ENCODE measurements around the gene PLEKHM2.

The PLEKHM2 gene

DNA sequence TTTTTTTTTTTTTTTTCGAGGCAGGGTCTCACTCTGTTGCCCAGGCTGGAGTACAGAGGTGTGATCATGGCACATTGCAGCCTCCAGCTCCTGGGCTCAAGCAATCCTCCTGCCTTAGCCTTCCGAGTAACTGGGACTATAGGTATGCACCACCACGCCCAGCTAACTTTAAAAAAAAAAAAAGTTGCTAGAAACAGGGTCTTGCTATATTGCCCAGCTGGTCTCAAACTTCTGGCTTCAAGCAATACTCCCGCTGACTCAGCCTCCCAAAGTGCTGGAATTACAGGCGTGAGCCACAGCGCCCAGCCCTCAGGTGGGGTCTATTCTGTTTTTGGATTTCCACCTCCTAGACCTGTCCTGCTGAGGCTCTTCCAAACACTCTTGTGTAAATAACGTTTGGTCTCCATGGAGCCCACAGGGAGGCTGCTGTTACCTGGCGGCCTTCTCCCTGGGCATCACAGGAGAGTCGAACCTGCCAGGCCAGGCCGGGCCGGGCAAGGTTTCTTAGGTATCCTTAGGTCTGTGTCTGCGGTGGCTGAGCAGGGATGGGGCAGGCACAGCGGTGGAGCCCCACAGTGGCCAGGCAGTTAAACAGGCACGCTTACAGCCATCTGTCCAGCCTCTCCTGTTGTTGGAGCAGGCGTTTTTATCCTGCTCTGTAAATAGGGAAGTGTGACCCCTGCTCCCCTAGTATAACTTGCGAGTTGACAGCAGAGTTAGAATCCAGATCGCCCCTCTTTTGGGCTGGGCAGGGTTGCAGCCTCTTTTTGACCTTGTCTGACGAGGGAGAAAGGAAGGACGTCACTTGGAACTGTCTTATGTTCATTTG, 18.8 kb downstream of the PLEKHM2 start:
- no peak for DNase-seq

DNA sequence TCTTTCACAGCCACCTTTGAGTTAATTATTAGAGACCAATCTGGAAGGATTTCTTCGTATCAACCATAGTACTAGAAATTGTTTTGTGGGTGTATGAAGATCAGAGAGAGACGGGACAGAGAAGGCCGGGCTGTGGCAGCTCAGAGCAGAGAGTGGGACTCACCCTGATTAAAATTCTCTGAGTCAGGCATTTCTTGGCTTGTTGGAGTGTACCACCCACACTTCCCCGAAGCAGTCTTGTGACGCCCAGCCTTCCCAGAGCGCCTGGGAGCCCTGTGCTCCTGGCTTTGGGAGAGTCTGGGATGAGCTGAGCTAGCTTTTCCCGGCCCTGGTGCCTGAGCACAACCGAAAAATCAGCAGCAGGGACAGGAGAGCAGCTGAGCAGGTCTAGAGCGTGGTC, 19.4 kb downstream of the PLEKHM2 start:
- no peak for DNase-seq

DNA sequence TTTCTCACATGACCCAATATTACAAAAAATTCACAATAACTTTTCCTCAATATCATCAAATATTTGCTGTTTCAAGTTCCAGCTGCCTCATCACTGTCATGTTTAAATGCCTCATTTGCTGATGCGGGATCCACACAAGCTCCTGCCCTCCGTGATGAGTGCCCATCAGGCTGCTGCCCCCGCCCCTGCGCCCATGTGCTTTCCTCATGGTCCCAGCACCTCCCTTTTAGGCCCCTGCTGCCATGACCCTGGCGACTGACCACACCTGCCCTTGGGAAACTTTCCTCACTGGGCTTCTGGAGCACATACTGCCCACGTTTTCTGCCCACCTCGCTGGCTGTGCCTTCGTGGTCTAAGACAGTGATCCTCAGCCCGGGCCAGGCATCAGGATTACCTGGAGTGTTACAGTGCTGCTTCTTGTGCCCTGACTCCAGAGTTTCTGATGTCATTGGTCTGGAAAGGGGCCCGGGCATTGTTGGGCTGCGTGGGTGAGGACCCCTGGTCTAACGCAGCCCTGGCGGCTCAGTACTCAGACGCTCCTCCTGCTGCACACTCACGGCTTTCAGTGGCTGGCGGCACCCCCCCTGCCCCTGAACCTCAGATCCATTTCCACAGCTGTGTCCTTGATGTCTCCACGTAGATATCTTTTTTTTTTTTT, 20.5 kb downstream of the PLEKHM2 start:
- no peak for DNase-seq

DNA sequence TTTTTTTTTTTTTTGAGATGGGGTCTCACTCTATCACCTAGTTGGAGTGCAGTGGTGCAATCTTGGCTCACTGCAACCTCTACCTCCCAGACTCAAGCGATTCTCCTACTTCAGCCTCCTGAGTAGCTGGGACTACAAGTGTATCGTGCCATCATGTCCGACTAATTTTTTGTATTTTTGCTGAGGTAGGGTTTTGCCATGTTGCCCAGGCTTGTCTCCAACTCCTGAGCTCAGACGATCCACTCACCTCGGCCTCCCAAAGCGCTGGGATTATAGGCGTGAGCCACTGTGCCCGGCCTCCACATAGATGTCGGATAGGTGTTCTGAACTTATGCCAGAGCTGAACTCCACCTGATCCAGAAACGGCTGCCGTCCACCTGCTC, 21.1 kb downstream of the PLEKHM2 start:
- DNase-seq = no peak

DNA sequence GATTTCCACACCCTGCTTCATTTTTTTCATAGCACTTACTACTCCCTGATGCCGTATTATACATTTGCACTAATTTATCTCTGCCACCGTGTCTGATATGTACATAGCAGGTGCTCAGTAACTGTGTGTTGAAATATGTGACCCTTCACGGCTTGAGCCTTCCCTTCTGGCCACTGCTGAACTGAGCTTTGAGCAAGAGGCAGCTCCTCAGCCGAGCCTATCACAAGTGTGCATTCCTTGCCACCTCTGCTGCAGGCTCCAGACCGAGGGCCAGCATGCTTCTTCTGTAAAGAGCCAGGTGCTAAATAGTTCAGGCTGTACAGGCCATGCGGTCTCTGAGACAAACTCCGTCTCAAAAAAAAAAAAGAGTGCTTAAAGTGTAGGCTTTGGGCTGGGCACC, 22.6 kb downstream of the PLEKHM2 start:
- no peak for DNase-seq

DNA sequence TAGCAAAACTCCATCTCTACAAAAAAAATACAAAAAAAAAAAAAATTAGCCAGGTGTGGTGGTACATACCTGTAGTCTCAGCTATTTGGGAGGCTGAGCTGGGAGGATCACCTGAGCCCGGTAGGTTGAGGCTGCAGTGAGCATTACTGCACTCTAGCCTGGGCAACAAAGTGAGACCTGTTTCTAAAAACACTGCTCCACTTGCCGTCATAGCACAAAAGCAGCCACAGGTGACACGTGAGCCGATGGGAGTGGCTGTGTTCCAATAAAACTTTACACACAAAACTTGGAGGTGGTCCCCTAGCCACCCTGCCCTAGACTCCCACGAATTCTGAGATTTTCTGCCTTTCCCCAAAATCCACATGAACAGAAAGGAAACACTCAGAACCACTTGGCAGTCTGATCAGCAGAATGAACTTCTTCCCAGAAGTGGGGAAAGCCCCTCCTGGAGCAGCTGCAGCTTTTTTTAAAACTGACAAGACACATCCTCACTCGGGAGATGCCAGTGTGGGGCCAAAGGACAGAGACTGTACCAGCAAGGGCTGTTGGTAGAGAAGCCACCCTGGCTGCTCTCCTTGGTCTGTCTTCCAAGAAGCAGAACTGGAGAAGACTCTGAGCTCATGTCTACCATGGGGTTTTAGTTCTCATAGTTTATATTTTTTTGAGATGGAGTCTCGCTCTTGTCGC, 23.3 kb downstream of the PLEKHM2 start:
- DNase-seq = no peak

DNA sequence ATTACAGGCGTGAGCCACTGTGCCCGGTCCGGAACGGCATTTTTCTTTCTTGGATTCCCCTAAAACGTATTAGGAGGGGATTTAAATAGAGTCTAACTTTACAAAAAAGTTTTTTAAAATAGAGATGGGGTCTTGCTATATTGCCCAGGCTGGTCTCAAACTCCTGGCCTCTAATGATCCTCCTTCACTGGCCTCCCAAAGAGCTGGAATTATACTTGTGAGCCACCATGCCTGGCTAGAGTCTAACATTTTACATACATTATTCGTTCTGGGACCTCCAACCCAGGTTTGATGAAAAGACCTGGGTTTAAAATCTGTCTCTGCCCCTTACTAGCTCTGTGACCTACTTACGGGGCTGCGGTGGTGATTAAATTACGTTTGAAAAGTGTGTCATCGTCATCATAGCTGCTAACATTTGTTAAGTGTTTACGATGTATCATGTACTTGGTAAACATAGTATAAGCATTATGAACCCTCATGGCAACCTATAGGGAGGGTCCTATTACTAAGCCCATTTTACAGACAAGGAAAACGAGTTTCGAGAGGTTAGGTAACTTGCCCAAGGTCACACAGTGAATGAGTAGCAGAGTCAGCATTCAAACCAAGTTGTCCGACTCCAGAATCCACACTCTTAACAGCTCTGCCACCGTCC, 24.5 kb downstream of the PLEKHM2 start:
- no peak for DNase-seq

DNA sequence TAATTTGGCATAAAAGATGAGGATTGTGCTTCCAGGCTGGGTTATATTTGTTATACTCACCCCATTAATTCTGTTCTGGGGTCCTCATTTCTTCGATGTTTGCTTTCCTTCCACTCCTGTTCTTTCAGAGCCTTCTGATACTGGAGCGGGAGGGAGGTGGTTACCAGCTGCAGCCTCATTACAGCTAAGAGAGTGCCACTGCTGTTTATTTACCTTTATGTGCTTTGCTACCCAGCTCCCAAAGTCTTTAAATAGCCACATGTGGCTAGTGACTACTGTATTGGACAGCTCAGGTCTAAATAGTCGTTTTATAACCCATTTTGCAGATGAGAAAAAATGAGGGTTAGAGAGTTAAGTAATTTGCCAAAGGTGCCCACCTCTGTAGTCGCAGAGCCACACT, 25.1 kb downstream of the PLEKHM2 start:
- DNase-seq = no peak

DNA sequence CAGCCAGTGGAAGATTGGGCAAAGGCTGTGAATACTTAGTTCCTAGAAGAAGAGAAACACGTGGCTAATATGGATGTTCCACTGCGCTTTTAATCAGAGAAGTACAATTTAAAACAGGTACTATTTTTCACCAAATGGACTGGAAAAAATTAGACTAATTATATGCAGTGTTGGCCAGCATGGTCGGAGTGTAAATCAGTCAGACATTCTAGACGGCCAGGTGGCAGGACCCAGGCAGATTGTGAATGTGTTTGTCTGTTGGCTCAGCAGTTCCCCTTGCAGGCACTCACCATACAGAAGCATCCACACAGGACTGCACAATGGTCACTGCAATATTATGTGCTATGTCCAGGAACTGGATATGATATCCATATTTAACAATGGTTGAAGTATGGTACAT, 28.0 kb downstream of the PLEKHM2 start:
- no peak for DNase-seq

DNA sequence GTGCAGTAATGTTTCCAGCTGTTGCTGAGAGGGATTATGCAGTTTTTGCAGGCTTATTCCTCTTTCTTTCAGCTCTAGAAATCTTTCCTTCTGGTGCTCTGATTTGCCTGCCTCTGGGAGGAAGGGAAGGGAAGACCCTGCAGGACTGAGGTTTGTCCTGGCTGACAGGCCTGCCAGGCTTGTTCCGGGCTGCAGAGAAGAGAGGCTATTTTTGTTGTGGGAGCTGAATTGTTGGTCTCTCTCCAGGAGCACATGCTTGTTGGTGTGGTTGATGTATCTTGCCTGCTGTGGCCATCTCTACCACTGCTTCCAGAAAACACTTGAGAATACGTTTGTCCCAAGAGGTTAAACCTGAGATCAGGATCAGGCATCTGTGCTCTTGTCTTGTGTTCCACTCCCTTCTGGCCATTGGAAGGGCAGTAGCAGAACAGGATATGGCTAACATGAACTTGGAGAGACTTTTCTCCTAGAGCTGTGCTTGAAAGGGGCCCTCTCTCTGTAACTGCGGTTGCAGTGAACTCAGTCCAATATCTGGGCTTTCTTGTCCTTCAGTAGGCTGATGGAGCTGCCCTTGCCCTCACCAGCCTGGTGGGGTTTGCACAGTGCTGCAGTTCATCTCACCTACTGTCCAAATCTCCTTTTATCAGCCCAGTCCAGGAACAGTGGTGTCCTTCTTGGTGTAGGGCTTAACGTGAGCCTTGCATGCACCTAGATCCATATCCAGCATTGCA, 30.5 kb downstream of the PLEKHM2 start:
- DNase-seq = no peak

DNA sequence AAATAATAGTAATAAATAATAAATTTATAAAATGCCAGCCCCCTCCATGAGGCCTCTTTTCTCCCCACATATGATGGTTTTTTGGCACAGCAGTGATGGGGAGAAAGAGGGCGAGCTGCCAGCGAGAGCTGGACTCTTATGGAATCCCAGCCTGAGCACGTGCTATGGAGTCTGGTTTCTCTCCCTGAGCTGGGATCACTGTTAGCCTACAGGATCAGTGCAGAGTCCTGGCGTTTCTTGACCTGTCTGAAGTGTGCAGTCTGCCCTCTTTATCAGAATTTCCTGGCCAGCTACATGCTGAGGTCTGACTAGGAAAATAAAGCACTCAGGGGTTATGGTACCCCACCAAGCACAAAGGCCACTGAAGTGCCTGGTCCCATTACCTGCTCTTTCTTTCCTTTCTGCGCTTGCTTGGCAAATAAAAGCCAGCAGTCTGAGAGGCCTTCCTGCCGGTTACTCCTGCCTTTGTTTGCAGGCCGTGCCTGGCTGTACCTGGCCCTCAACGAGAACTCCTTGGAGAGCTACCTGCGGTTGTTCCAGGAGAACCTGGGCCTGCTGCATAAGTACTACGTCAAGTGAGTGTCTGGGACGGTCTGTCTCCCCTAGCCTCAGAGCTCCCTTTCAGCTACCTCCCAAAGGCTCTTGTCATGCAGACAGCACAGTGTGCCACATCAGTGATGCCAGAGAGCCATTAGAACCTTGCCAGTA, 33.5 kb downstream of the PLEKHM2 start:
- no peak for DNase-seq

DNA sequence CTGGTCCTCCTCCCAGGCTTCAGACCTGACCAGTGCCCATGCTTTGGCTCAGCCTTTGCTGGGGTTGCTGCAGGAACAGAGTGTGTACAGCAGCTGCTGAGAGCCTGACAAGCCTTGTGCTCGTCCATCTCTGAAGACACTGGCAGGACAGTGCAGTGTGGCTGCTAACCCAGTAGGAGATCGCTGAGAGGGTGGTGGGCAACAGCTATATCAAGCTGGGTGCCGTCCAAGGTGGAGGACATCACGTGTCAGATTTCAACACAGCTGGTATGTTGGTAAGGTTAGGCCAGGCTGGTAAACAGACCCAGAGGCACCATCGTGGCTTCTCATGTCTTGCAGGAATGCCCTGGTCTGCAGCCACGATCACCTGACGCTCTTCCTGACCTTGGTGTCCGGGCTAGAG, 34.1 kb downstream of the PLEKHM2 start:
- DNase-seq = no peak

DNA sequence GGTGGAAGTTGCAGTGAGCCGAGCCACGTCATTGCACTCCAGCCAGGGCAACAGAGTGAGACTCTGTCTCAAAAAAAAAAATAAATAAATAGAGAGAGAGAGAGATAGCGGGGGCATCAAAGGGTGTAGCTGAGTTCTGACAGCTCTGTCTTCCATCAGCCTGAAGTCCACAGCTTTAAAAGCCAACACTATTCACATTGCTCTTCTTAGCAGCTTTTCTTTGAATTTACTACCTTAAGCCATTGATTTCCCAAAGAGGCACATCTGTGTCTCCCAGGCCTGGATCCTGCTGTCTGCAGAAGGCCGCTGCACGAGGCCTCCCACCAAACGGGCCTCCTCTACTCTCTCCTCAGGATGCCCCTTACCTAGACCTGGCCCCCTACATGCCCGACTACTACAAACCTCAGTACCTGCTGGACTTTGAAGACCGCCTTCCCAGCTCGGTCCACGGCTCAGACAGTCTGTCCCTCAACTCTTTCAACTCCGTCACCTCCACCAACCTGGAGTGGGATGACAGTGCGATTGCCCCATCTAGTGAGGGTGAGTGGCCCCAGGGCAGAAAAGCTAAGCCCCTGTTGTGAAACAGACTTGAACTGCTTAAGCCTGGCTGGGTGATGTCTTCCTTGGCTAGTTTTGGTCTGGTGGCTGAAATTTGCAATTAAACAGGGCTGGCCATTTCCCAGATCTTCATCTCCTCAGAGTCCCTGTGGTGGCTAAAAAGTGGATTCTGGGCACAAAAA, 35.4 kb downstream of the PLEKHM2 start:
- no peak for DNase-seq

DNA sequence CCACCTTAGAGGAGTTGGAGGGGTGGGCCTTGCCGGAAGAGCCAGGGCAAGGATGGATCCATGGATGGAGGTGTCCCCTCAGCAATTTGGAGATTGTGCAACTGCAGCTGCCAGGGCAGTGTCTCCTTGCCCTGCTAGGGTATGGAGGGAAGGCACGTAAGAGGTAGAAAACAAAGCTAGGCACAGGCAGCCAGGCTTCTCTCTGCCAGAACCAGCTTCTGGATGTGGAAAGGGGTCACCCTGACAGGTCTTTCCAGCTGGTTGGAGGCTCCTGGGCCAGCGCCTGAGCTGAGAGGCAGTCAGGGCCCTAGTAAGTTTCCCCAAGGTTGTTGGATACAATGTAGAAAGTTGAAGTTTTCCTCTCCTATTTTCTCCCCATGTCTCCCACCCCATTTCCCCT, 36.7 kb downstream of the PLEKHM2 start:
- no peak for DNase-seq

DNA sequence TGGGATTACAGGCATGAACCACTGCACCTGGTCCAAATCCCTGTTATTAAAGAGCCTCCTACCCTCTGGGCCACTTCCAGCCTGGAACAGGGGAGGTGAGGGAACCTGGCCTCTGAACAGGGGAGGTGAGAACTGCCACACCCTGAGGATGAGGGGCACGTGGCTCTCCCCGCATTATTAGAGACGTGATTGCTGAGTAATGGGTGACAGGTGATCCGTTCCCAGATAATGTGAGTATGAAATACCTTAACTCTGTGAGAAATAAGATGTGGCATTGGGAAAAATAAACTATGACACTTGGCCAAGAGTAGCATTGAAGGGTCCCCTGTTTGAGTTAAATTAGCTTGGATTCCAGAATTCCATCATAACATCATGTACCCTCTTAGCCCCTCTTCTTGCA, 38.3 kb downstream of the PLEKHM2 start:
- no peak for DNase-seq

DNA sequence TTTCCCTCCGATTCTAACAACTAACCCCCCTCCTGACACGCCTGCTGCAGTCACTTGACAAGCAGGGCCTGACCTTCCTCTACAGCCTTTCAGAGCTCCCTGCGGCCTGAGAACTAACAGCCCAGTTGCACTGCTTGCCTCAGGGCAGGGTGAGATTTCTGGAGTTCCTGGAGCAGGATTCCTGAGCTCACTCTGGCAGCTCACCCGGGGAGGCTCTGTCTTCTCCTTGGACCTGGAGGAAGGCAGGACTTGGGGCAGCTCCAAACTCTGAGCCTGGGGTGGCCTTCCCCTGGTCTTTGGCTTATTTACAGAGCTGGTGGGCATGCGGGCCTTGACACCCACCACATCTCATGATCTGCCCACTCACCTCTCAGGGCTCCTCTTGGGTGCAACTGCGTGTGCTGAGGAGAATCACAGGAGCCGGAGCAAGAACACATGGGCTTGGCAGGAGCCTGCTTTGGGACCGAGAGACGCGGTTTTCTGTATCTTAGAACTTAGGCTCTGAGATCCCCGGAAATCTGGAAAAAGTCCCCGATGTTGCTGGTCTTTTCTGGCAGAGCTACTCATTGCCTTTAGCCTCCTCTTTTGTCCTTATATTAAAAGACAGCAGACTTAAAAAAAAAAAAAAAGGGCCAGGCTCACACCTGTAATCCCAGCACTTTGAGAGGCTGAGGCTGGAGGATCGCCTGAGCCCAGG, 38.9 kb downstream of the PLEKHM2 start:
- no peak for DNase-seq

DNA sequence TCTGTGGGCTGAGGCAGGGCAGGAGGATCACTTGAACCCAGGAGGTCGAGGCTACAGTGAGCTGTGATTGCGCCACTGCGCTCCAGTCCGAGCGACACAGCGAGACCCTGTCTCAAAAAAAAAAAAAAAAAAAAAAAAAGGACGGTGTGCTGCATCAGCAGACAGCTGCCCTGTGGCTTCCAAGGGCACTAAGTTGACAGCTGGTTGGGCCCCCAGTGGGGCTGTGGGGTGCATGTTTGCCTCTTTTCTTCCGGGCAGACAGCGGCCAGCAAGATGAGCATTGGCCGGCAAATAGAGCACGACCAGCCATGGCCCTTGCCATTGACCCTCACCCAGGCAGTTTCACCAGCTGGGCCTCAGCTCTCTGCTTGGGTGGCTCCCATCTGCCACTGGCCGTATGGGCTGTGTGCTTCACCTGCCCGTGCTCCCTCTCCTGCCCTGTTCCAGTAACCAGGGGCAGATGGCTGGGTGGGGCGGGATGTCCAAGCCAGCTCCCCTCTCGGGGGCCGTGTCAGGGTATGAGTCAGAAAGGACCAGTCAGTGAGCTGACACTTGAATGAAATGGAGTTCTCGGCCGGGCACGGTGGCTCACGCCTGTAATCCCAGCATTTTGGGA, 39.6 kb downstream of the PLEKHM2 start:
- no peak for DNase-seq

DNA sequence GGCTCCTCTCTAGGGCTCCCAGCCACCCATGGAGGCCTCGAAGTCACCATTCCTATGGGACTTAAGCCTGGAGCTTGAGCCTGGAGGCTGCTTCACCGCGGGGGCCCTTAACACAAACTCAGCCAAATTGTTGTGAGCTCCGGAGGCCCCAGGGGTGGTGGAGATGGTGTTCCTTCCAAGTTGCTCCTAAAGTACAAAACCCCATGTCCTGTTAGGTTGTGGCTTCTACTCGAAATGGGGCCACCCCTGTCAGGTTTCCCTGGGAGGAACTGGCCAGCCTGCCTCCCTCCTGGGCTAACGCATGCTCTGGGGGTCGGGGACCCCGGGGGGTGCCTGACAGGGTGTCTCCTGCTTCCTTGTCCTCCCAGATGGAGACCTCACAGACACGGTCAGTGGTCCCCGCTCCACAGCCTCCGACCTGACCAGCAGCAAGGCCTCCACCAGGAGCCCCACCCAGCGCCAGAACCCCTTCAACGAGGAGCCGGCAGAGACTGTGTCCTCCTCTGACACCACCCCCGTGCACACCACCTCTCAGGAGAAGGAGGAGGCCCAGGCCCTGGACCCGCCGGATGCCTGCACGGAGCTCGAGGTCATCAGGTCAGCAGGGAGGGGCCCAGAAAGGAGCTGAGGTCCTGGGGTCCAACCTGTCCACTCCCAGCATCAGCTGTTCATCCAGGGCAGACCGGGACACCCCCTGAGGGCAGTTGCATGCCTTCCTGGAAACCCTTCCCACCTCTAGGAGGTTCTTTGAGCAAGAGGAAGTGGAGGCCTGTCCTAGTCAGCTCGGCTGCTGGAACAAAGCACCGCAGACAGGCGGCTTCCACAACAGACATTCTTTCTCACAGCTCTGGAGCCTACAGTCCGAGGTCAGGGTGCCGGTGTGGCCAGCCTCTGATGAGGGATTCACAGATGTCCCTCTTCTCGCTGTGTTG, 41.1 kb downstream of the PLEKHM2 start:
- DNase-seq = no peak

DNA sequence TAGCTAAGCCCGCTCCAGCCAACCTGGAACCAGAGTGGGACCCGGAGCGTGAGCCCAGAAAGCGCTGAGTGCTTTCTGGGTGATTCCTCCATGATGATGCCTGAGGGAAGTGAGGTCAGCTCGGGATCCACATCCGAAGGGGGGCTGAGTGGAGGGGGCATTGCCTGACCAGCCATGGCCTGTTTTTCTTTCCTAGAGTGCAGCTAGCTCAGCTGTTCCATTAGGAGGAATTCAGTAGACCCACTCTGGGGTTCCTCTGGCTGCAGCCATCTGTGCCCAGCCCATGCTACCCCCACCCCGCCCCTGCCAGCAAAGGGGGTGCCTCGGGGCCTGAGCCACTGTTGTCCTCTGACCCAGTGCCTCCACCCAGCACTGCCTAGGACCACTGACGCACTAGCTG, 42.4 kb downstream of the PLEKHM2 start:
- DNase-seq = no peak
